HPDE6-E6E7 (cell line): ENCODE results near the gene DENND2A.
"Not testable (repeated sequence)": the region's sequence is repeated elsewhere in the genome, so short reads cannot be mapped to it uniquely, and the experiment has no call there.

Experiments
- DNase-seq: peaks from one replicate; pipeline ENCODE4 v3.0.0; 2011; ENCODE audit warnings: missing footprints; ENCODE audit errors: extremely low spot score

The DENND2A gene

GRCh38 chr7:140640727-140641523 is at the start of gene DENND2A:
DENND2A (minus strand) TSS chr7:140640813; CDS start chr7:140602397, 38,416 bp downstream.
- no peak for DNase-seq

- DNase-seq, result no peak
Observed at GRCh38 chr7:140689199-140690152, 48.9 kb upstream of the DENND2A start.

- DNase-seq, result no peak
Observed at GRCh38 chr7:140688341-140688740, 47.7 kb upstream of the DENND2A start.

- no peak for DNase-seq
Observed at GRCh38 chr7:140686921-140687320, 46.3 kb upstream of the DENND2A start.

GRCh38 chr7:140685407-140686087 is 44.9 kb upstream of the DENND2A start:
- DNase-seq, result no peak

- DNase-seq, result no peak
Observed at GRCh38 chr7:140684066-140684950, 43.7 kb upstream of the DENND2A start.

GRCh38 chr7:140683657-140684056 is 43.0 kb upstream of the DENND2A start:
- no peak for DNase-seq

GRCh38 chr7:140681766-140682165 is 41.2 kb upstream of the DENND2A start:
- no peak for DNase-seq

GRCh38 chr7:140680886-140681285 is 40.3 kb upstream of the DENND2A start:
- DNase-seq, result no peak

- no peak for DNase-seq
Observed at GRCh38 chr7:140679186-140679585, 38.6 kb upstream of the DENND2A start.

- no peak for DNase-seq
Observed at GRCh38 chr7:140678816-140679130, 38.2 kb upstream of the DENND2A start.

GRCh38 chr7:140678081-140678815 is 37.6 kb upstream of the DENND2A start:
- no peak for DNase-seq

GRCh38 chr7:140677496-140677895 is 36.9 kb upstream of the DENND2A start:
- DNase-seq, result no peak

GRCh38 chr7:140676956-140677355 is 36.3 kb upstream of the DENND2A start:
- not testable (repeated sequence) for DNase-seq

- no peak for DNase-seq
Observed at GRCh38 chr7:140676306-140676705, 35.7 kb upstream of the DENND2A start.

- DNase-seq, result no peak
Observed at GRCh38 chr7:140675726-140676125, 35.1 kb upstream of the DENND2A start.

GRCh38 chr7:140674899-140675701 is 34.5 kb upstream of the DENND2A start:
- no peak for DNase-seq

GRCh38 chr7:140674356-140674800 is 33.8 kb upstream of the DENND2A start:
- DNase-seq, result no peak

- no peak for DNase-seq
Observed at GRCh38 chr7:140673774-140674155, 33.2 kb upstream of the DENND2A start.
